ENCODE data around the gene HBM.

GRCh38 chr16:162271-162991 is 3.3 kb upstream of the HBM start:
- TF ChIP-seq POLR2AphosphoS5 (IDR thresholded peaks at IDR 0.05; ENCODE audit: low read depth, low read length) (no peak), TAF1 (IDR thresholded peaks at IDR 0.05; ENCODE audit: borderline replicate concordance, insufficient read depth, low read length) (no peak)

Measured in PFSK-1 (cell line).